Inflammatory macrophage treated with lipopolysaccharide for 4 hours (primary cell): ENCODE measurements around the gene TLCD2.
"Not testable (repeated sequence)": the region's sequence is repeated elsewhere in the genome, so short reads cannot be mapped to it uniquely, and the experiment has no call there.

Experiments
- DNase-seq: peaks from one replicate; pipeline ENCODE4 v3.0.0-alpha.2; 2020

TLCD2 gene

GRCh38 chr17:1709971-1710806 lies at the start of gene TLCD2:
Gene TLCD2, minus strand, starts transcription at chr17:1710377. Its CDS starts 135 bp downstream, at chr17:1710242.
- DNase-seq: peak; percentile 50

- no peak for DNase-seq
Measured at GRCh38 chr17:1759529-1759928, 49.4 kb upstream of the TLCD2 start.

GRCh38 chr17:1758807-1759206 lies 48.6 kb upstream of the TLCD2 start:
- peak; percentile 65 for DNase-seq

- no peak for DNase-seq
Measured at GRCh38 chr17:1755827-1756262, 45.7 kb upstream of the TLCD2 start.

- DNase-seq: no peak
Measured at GRCh38 chr17:1755252-1755826, 45.2 kb upstream of the TLCD2 start.

GRCh38 chr17:1754430-1755112 lies 44.4 kb upstream of the TLCD2 start:
- DNase-seq: no peak

GRCh38 chr17:1753767-1754429 lies 43.7 kb upstream of the TLCD2 start:
- DNase-seq: peak; percentile 34

GRCh38 chr17:1752425-1753262 lies 42.5 kb upstream of the TLCD2 start:
- DNase-seq: peak; percentile 47

GRCh38 chr17:1750628-1751027 lies 40.5 kb upstream of the TLCD2 start:
- peak; percentile 31 for DNase-seq

- DNase-seq: no peak
Measured at GRCh38 chr17:1746975-1747543, 36.9 kb upstream of the TLCD2 start.

- no peak for DNase-seq
Measured at GRCh38 chr17:1745513-1746020, 35.4 kb upstream of the TLCD2 start.

- no peak for DNase-seq
Measured at GRCh38 chr17:1744551-1745512, 34.7 kb upstream of the TLCD2 start.

GRCh38 chr17:1743088-1743439 lies 32.9 kb upstream of the TLCD2 start:
- no peak for DNase-seq

GRCh38 chr17:1742371-1743087 lies 32.4 kb upstream of the TLCD2 start, which contains the start of gene SERPINF2:
Gene SERPINF2, plus strand, starts transcription at chr17:1742871. Its CDS starts 2,125 bp downstream, at chr17:1744996.
- no peak for DNase-seq

- not testable (repeated sequence) for DNase-seq
Measured at GRCh38 chr17:1741899-1742298, 31.7 kb upstream of the TLCD2 start.

GRCh38 chr17:1737531-1738291 lies 27.5 kb upstream of the TLCD2 start:
- peak; percentile 52 for DNase-seq

- DNase-seq: peak; percentile 96
Measured at GRCh38 chr17:1736348-1737281, 26.4 kb upstream of the TLCD2 start.
